Smooth muscle cell (in vitro differentiated cells): Measurements from ENCODE around the gene ASB13. TPM values are rescaled to one million over a fixed set of nuclear protein-coding genes. Genes with fewer than 3 reads are reported as not detected.
A peak's percentile ranks its signal among the peaks of the same experiment; 100 is the strongest.

ENCODE experiments used
- DNase-seq: peaks from one replicate; lab custom pipeline; 2025; ENCODE audit not compliant: unreplicated experiment; lab: John Stamatoyannopoulos, UW
- H2AFZ ChIP-seq: fragments of 200-600 bp; sonication (generic); 2 replicates; pipeline ENCODE4 v1.6.0; 2016; ENCODE audit warnings: antibody characterized with exemption, low read depth, mild to moderate bottlenecking
- H3F3A ChIP-seq: fragments of 200-600 bp; sonication (generic); 2 replicates; pipeline ENCODE4 v1.6.0; 2017; ENCODE audit warnings: antibody characterized with exemption, low read depth
- H3K27ac ChIP-seq: fragments of 200-600 bp; sonication (generic); 2 replicates; pipeline ENCODE4 v1.5.1; 2016; ENCODE audit warnings: low read depth, mild to moderate bottlenecking
- H3K27me3 ChIP-seq: fragments of 200-600 bp; sonication (generic); 2 replicates; pipeline ENCODE4 v1.6.1; 2016; ENCODE audit warnings: low read depth, mild to moderate bottlenecking
- H3K36me3 ChIP-seq: fragments of 200-600 bp; sonication (generic); 2 replicates; pipeline ENCODE4 v1.5.1; 2016; ENCODE audit warnings: low read depth
- H3K4me1 ChIP-seq: fragments of 200-600 bp; sonication (generic); 2 replicates; pipeline ENCODE4 v1.5.1; 2016; ENCODE audit warnings: low read depth
- H3K4me2 ChIP-seq: fragments of 200-600 bp; sonication (generic); 2 replicates; pipeline ENCODE4 v1.6.0; 2016; ENCODE audit warnings: mild to moderate bottlenecking
- H3K4me3 ChIP-seq: fragments of 200-600 bp; sonication (generic); 2 replicates; pipeline ENCODE4 v1.5.1; 2016; ENCODE audit warnings: mild to moderate bottlenecking
- H3K79me2 ChIP-seq: fragments of 200-600 bp; sonication (generic); 2 replicates; pipeline ENCODE4 v1.6.0; 2016; ENCODE audit warnings: low read depth, mild to moderate bottlenecking
- H3K9ac ChIP-seq: fragments of 200-600 bp; sonication (generic); 2 replicates; pipeline ENCODE4 v1.6.0; 2016; ENCODE audit warnings: low read depth
- H3K9me3 ChIP-seq: fragments of 200-600 bp; sonication (generic); replicated peaks from 2 replicates; pipeline ENCODE4 v1.5.1; 2016; ENCODE audit warnings: low read depth
- H4K20me1 ChIP-seq: fragments of 200-600 bp; sonication (generic); 2 replicates; pipeline ENCODE4 v1.6.0; 2016; ENCODE audit warnings: low read depth
- CTCF ChIP-seq: fragments of 200-600 bp; sonication (generic); IDR thresholded peaks from 2 replicates; pipeline ENCODE4 v1.5.1; 2017; ENCODE audit warnings: borderline replicate concordance, mild to moderate bottlenecking, antibody characterized with exemption; ENCODE audit not compliant: insufficient read depth, poor library complexity, severe bottlenecking
- WGBS: methylation state at CpG from one replicate; pipeline ENCODE4 v1.1.7; 2016; ENCODE audit warnings: low lambda C conversion rate; 5-methylcytosine and 5-hydroxymethylcytosine counted together
- polyA plus RNA-seq: library from polyadenylated mRNA; unstranded; fragments of >200 nt; fragmentation: Nextera tagmentation; extraction: Ambion mirVana; gene quantifications from 2 replicates; pipeline ENCODE4 v1.2.1, GENCODE V29; 2016
- total RNA-seq: library from RNA; depleted of rRNA; stranded (reverse); fragments of >200 nt; gene quantifications from 2 replicates; pipeline ENCODE4 v1.2.3, GENCODE V29; 2014

The ASB13 gene
- total and polyA plus RNA-seq, 2 experiments from 2014 or later, result 12.6 to 34.7 TPM

GRCh38 chr10:5661043-5661442 lies 5.4 kb downstream of the ASB13 start:
- Histone ChIP-seq H3K27ac (no peak overlapping the region), H3K79me2 (peaks cover 62% of the 10 kb centered on the region), H3K4me2 (no peak overlapping the region), H4K20me1 (peaks cover 4% of the 10 kb centered on the region), H3K36me3 (no peaks in the 10 kb centered on the region), H3K27me3 (no peaks in the 10 kb centered on the region), H3K4me3 (no peak overlapping the region), H3K9ac (no peak overlapping the region), H2AFZ (no peak overlapping the region), H3K4me1 (peaks cover 23% of the 10 kb centered on the region), H3K9me3 (no peaks in the 10 kb centered on the region), H3F3A (no peaks in the 10 kb centered on the region)
- no peak for TF ChIP-seq CTCF
- no peak for DNase-seq
- WGBS, result 100% methylated on average over 6 of the region's 6 CpGs

- H3F3A ChIP-seq, result no peaks in the 10 kb centered on the region
- no peaks in the 10 kb centered on the region for H3K27me3 ChIP-seq
- H2AFZ ChIP-seq, result no peak overlapping the region
- no peak overlapping the region for H3K9ac ChIP-seq
- no peak for DNase-seq
- peak overlapping the region; percentile 51 for H3K4me2 ChIP-seq
- peaks cover 57% of the 10 kb centered on the region for H3K79me2 ChIP-seq
- 57% methylated on average over 16 of the region's 16 CpGs for WGBS
- peaks cover 4% of the 10 kb centered on the region for H4K20me1 ChIP-seq
- H3K36me3 ChIP-seq, result no peaks in the 10 kb centered on the region
- H3K4me3 ChIP-seq, result no peak overlapping the region
- peaks cover 23% of the 10 kb centered on the region for H3K4me1 ChIP-seq
- no peak for TF ChIP-seq CTCF
- H3K27ac ChIP-seq, result no peak overlapping the region
- H3K9me3 ChIP-seq, result no peaks in the 10 kb centered on the region
Observed at GRCh38 chr10:5659702-5660528, 6.5 kb downstream of the ASB13 start.

GRCh38 chr10:5658871-5659618 lies 7.3 kb downstream of the ASB13 start:
- no peak for DNase-seq
- Histone ChIP-seq H4K20me1 (peaks cover 4% of the 10 kb centered on the region), H3K27me3 (no peaks in the 10 kb centered on the region), H3F3A (no peaks in the 10 kb centered on the region), H3K9me3 (no peaks in the 10 kb centered on the region), H2AFZ (no peak overlapping the region), H3K27ac (no peak overlapping the region), H3K36me3 (no peaks in the 10 kb centered on the region), H3K4me1 (peaks cover 18% of the 10 kb centered on the region), H3K4me3 (no peak overlapping the region), H3K9ac (no peak overlapping the region), H3K79me2 (peaks cover 51% of the 10 kb centered on the region), H3K4me2 (no peak overlapping the region)
- TF ChIP-seq CTCF, result no peak
- WGBS, result 87% methylated on average over 20 of the region's 20 CpGs
